ENCODE measurements around the gene CCDC40. TPM values are rescaled to one million over a fixed set of nuclear protein-coding genes. Genes with fewer than 3 reads are reported as not detected.
A peak's percentile ranks its signal among the peaks of the same experiment; 100 is the strongest.

The CCDC40 gene
- total RNA-seq, 1 donor from 2014 or later: 9.5 TPM

- H3K4me3 Mint-ChIP-seq (ENCODE audit: unreplicated experiment): no peak overlapping the region
- peak overlapping the region; percentile 94 for H3K27ac Mint-ChIP-seq (ENCODE audit: unreplicated experiment)
Observed at GRCh38 chr17:79989106-79989835, 47.2 kb upstream of the CCDC40 start.

GRCh38 chr17:79990051-79990592, 46.3 kb upstream of the CCDC40 start:
- Mint-ChIP-seq H3K27ac (ENCODE audit: unreplicated experiment) (no peak overlapping the region), H3K9me3 (ENCODE audit: unreplicated experiment) (no peaks in the 10 kb centered on the region), H3K36me3 (ENCODE audit: unreplicated experiment) (no peaks in the 10 kb centered on the region), H3K4me3 (ENCODE audit: unreplicated experiment) (no peak overlapping the region), H3K4me1 (ENCODE audit: unreplicated experiment) (peaks cover 66% of the 10 kb centered on the region), H3K27me3 (ENCODE audit: unreplicated experiment) (no peaks in the 10 kb centered on the region)
- no peak for TF ChIP-seq CTCF (IDR thresholded peaks at IDR 0.05)
- DNase-seq (ENCODE audit: extremely low spot score, unreplicated experiment): no peak

More at GRCh38 chr17:79989106-79989835, 47.2 kb upstream of the CCDC40 start:
- DNase-seq (ENCODE audit: extremely low spot score, unreplicated experiment): no peak
- TF ChIP-seq CTCF (IDR thresholded peaks at IDR 0.05): no peak
- no peaks in the 10 kb centered on the region for H3K36me3 Mint-ChIP-seq (ENCODE audit: unreplicated experiment)
- H3K9me3 Mint-ChIP-seq (ENCODE audit: unreplicated experiment): no peaks in the 10 kb centered on the region
- H3K4me1 Mint-ChIP-seq (ENCODE audit: unreplicated experiment): peaks cover 66% of the 10 kb centered on the region
- no peaks in the 10 kb centered on the region for H3K27me3 Mint-ChIP-seq (ENCODE audit: unreplicated experiment)

GRCh38 chr17:79990704-79991103, 45.7 kb upstream of the CCDC40 start:
- Mint-ChIP-seq H3K9me3 (ENCODE audit: unreplicated experiment) (no peaks in the 10 kb centered on the region), H3K4me3 (ENCODE audit: unreplicated experiment) (no peak overlapping the region), H3K36me3 (ENCODE audit: unreplicated experiment) (no peaks in the 10 kb centered on the region), H3K27ac (ENCODE audit: unreplicated experiment) (no peak overlapping the region), H3K27me3 (ENCODE audit: unreplicated experiment) (no peaks in the 10 kb centered on the region), H3K4me1 (ENCODE audit: unreplicated experiment) (peaks cover 64% of the 10 kb centered on the region)
- no peak for DNase-seq (ENCODE audit: extremely low spot score, unreplicated experiment)
- TF ChIP-seq CTCF (IDR thresholded peaks at IDR 0.05): no peak

DNA sequence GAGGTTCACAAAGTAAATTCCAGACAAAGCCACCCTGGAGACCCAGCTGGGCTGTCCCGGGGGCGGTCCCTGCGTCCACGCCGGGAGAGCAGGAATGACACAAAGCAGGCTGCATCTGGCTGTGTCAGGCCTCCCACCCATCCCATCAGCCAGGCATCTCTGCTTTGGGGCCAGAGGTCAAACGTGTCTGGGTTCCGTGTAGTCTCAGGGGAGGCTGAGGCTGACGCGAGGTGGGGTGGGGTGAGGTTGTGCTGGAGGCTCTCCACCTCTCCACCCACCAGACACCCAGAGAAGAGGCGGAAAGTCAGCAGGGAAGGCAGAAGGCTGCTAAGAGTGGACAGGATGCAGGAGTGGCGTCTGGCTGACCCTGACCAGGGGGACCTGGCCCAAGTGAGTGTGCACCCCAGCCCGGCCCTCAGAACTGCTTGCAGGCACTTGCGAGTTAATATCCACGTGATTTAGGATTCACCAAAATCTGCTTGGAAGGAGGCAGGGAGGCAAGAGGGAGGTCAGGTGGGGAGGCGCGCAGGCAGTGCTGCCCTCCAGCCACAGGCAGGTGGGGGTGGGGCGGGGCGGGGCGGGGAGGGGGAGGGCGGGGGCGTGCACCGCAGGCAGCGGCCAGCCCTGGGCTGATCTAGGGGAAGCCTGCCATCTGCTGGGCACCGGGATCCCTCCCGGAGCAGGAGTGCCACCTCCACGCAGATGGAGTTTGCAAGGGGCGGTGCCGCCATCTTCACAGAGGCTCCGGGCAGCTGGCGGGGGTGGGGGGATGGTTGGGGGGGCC, 45.1 kb upstream of the CCDC40 start:
- no peaks in the 10 kb centered on the region for H3K27me3 Mint-ChIP-seq (ENCODE audit: unreplicated experiment)
- peaks cover 58% of the 10 kb centered on the region for H3K4me1 Mint-ChIP-seq (ENCODE audit: unreplicated experiment)

More for the DNA sequence above, 45.1 kb upstream of the CCDC40 start:
- Mint-ChIP-seq H3K9me3 (ENCODE audit: unreplicated experiment) (no peaks in the 10 kb centered on the region), H3K27ac (ENCODE audit: unreplicated experiment) (no peak overlapping the region), H3K36me3 (ENCODE audit: unreplicated experiment) (no peaks in the 10 kb centered on the region), H3K4me3 (ENCODE audit: unreplicated experiment) (no peak overlapping the region)
- peak; percentile 83 for TF ChIP-seq CTCF (IDR thresholded peaks at IDR 0.05)
- peak; percentile 93 for DNase-seq (ENCODE audit: extremely low spot score, unreplicated experiment)
